HG03045 (cell line): ENCODE results near the gene AFAP1L1.

ENCODE experiments used
- ATAC-seq: cut with Tn5 transposase; IDR thresholded peaks from one replicate; pipeline ENCODE4 v1.9.1; 2021; ENCODE audit warnings: mild to moderate bottlenecking, moderate library complexity; ENCODE audit not compliant: unreplicated experiment

AFAP1L1 gene

DNA sequence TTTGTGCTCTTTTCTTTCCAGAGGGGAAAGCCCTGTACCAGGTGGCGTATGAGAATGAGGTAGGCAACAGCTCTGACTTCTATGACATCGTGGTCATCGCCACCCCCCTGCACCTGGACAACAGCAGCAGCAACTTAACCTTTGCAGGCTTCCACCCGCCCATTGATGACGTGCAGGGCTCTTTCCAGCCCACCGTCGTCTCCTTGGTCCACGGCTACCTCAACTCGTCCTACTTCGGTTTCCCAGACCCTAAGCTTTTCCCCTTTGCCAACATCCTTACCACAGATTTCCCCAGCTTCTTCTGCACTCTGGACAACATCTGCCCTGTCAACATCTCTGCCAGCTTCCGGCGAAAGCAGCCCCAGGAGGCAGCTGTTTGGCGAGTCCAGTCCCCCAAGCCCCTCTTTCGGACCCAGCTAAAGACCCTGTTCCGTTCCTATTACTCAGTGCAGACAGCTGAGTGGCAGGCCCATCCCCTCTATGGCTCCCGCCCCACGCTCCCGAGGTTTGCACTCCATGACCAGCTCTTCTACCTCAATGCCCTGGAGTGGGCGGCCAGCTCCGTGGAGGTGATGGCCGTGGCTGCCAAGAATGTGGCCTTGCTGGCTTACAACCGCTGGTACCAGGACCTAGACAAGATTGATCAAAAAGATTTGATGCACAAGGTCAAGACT, 96.5 kb downstream of the AFAP1L1 start:
- ATAC-seq, result no peak

DNA sequence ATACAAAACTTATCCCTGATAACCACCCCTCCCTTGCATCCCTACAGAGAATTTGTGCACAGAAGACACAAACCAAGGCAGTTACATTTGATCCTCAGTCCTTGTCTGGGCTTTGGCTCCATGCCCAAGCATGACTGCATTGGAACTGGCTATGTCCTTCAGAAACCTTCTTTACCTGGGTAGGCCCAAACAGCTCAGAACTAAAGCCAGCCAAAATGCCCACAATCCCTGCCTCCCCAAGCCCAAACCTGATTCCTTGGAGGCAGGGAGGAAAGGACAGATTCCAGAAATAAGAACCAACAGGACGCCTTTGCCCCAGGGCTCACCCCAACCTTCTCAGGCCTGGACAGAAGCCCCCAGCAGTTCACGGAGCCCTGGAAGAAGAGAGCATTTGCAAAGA, 99.2 kb downstream of the AFAP1L1 start:
- ATAC-seq, result no peak

DNA sequence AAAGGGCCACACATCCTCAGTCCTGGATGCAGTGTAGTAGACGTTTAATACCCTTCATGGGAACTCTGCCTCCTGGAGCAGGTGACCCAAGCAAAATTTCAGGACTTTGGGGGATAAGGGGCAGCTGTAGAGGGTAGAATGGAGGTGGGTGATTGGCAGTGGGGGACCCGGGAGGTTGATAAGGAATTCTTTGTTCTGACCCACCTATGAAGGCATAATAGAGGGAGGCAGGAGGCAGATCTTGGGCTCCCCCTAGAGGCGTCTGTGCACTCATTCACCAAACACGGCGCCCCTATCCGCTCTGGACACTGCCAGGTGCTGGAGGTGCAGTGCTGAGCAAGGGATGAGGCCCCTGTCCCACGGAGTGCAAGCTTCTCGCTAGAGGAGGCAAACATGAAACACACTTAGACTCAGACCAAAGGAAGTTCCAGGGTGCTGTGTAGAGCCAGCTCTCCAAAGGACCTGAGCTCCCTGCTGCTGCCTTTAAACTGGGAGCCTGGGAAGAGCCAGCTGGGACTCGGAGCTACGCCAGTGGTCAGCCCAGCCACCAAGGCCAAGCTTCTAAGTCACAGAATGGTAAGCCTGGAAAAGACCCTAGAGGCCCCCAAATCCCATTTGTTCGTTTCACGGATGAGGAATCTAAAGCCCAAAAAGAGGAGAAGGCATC, 99.8 kb downstream of the AFAP1L1 start:
- ATAC-seq, result peak; percentile 85

DNA sequence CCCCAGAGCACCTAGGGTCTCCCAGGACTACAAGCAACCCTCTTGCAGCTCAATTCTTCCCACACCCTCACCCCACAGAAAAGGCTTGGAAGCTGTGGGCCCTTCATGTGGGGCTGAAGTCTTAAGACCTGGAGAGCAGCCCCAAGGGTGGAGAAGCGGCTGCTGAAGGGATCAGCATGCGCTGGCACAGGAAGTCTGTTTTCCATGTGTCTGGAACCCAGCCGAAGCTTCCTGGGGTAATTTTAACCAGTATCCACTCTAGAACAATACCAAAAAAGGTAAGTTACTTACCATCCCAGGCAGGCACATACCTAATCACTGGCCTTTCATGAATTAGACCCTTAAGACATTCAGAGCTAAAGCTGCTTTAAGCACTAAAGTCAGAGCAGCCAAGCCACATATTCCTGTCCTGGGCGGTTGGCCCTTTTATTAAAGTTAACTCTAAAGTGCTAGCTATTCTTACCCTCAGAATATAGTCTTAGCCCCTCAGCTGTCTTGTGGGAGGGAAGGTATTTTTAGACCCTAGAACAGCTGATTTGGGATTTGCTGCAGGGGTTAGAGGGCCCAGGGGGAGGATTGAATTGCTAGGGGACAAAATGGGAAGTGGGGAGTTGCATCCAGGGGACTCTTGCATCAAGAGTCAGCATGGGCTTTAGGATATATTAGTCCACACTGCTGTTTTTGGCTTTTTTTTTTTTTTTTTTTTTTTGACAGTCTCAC, 100.6 kb downstream of the AFAP1L1 start:
- ATAC-seq, result no peak

DNA sequence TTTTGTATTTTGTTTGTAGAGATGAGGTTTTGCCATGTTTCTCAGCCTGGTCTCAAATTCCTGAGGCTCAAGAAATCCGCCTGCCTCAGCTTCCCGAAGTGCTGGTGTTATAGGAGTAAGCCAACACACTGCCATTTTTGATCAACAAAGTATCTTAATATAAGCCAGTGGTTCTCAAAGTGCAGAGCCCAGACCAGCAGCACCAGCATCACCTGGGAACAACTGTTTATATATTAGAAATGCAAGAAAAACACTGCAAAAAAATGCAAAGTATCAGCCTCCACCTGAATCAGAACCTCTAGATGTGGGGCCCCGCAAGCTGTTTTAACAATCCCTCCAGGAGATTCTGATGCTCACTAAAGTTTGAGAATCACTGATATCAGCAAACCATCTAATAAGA, 101.3 kb downstream of the AFAP1L1 start:
- no peak for ATAC-seq

DNA sequence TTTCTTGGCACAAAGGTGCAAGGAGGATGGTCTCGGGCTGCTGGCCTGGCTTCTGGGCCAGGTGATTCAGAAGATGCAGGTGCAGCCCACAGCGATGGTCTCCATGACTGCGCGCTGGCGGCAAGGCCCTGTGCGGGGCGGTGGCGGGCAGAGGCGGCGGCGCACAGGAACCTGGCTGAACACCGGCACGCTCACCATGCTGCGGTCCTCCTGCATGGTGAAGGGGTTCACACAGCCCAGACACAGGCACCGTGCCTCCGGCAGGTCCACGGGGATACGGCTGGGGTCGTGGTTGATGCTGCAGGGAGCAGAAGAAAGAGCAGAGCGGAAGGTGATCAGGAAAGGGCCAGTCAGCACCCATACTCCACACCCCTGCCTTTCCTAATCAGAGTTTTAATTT, 102.6 kb downstream of the AFAP1L1 start:
- ATAC-seq, result no peak

DNA sequence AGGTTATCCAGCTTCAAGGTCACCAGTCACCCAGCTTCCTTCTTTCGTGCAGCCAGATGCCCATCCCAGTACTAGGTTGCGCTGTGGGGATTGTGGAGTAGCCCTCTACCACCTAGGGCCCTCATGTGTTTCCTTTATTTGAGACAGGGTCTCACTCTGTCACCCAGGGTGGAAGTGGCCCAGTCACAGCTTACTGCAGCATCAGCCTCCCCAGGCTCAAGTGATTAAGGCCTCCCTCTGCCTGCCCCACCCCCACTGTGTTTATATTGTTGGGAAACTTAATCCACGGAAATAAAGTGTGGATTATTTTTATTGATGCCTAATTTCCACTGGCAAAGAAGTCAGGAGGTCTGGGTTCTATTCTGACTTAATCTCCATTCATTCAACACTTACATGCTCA, 103.1 kb downstream of the AFAP1L1 start:
- ATAC-seq, result no peak

DNA sequence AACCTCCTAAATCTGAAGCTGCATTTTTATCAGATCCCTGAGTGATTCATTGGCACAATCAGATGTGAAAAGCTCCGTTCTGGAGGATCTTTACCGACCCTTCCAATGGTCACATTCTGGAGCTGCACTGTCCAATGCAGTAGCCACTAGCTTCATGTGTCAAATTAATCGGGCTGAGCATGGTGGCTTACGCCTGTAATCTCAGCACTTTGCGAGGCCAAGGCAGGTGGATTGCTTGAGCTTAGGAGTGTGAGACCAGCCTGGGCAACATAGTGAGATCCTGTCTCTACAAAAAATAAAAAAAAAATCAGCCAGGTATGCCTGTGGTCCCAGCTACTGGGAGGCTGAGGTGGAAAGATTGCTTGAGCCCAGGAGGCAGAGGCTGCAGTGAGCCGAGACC, 103.8 kb downstream of the AFAP1L1 start:
- no peak for ATAC-seq

DNA sequence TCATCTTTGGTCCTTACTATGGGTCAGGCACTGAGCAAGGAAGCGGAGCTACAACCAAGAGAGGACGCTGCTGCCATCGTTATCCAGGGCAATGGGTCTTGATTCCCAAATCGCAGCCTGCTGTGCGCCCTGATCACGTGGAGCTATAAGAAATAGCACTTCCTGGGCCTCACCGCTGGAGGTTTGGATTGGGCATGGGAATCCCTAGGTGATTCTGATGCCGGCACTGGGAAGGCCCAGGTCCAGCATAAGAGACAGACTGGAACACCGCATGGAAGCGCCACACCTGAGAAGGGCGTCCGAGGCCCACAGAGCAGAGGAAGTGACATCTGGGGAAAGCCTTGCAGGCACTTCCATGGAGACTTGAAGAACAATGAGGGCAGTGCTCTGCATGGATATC, 104.4 kb downstream of the AFAP1L1 start:
- no peak for ATAC-seq

DNA sequence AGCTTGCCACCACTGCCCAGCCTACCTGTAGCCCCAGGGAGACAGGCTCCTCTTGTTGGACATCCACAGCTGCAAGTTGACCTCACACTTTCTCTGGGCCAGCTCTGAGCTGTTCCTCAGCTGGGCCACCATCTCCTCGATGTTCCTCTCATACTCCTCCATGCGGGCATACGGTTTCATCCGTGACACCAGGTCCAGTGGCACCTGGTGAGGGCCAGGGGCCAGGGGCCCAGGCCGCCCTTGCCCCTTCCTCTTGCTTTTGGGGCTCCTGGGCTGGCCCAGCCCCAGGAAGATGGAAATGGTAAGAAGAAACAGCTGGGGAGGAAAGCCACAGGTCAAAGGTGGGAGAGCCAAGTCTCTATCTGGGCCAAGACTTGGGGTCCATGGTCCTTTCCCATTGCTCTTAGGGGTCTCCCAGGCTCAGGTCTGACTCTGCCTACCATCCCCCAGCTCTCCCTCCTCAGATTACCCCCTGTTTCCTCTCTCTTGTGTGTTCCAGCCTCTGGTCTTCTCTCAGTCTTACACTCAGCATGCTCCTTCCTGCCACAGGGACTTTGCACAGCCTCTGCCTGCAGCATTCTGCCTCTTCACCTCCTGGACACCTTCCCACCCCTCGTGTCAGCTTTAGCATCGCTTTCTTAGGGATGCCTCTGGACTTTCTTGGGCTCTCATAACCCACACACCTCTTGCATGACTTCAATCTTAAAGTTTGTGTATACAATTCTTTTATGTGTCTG, 105.2 kb downstream of the AFAP1L1 start:
- ATAC-seq, result no peak

DNA sequence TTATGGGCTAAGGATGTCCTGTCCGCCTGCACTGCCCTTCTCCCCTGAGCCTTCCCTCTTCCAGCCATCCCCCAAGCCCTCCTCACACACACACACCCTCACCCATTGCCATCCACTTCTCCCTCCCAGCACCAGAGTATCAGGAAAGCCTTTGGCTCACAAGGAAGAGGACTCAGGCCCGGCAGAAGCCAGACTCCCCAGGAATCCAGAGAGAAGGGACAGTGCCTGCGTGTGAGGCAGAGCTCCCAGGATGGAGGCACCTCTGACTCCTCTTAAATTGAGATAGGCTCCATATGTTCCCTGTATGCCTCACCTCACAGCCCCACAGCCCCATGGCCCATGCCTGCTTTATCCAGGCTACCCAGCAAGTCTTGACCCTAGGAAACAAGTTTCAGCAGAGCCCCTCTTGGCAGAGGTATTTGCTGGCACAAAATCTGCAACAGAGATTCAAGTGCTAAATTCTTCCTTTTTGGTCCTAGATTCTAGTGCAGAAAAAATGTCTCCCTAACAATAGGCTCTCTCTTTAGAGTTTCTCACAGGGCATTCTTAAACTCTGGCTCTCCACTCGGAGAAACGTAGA, 106.7 kb downstream of the AFAP1L1 start:
- ATAC-seq, result no peak

DNA sequence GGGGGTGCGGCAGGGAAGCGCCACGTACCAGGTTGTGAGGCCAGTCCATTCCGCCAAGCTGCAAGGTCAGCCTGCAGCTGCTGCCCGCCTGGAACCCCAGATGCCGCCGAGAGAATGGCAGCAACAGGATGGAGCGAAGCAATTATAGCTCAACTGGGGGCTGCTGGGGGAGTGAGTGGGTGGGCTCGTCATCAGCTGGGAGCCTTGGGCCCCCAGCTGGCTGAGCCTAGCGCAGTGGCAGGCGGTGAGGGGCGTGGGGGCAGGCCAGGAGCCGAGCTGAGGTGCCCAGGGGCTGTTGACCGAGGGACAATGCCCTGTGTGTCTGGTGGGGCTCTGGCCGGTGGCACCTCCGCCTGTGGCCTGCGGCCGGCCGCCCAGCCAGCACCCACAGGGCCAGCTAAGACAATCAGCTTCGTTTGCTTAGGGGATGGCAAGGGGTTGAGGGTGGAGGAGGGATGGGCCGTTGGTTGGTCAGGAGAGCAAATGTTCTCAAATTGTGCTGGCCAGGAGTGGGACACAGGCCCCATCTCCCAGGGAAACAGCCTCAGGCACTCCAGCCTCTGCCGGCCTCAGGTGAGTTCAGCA, 107.6 kb downstream of the AFAP1L1 start, which contains the start of gene IL17B:
Gene IL17B, minus strand, starts transcription at position 116 of the 585 bp plus-strand sequence. Its CDS starts 67 bp downstream, at position 49.
- ATAC-seq, result no peak

DNA sequence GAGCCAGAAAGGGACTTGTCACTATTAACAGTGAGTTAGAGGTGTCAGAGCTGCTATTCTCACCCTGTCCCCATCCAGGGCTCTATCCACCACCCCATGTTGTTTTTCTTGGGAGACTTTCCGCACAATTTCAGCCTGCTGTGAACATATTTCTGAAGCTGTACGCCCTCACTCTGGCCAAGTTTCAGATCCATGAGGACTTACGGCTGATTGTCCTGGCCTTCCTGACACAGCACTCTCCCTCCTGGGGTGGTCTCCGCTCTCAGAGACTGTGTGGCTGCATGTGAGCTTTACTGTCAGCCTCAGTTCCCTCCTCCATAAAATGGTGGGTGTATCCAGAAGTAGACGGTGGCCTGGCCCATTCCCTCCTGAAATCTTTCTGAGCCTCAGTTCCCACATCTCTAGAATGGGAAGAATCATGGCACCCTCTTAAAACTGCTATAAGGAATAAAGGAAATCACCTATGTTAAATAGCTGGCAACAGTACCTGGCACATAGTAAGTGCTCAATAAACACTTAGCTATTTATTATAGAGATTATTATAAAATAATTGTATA, 108.2 kb downstream of the AFAP1L1 start:
- ATAC-seq, result no peak

DNA sequence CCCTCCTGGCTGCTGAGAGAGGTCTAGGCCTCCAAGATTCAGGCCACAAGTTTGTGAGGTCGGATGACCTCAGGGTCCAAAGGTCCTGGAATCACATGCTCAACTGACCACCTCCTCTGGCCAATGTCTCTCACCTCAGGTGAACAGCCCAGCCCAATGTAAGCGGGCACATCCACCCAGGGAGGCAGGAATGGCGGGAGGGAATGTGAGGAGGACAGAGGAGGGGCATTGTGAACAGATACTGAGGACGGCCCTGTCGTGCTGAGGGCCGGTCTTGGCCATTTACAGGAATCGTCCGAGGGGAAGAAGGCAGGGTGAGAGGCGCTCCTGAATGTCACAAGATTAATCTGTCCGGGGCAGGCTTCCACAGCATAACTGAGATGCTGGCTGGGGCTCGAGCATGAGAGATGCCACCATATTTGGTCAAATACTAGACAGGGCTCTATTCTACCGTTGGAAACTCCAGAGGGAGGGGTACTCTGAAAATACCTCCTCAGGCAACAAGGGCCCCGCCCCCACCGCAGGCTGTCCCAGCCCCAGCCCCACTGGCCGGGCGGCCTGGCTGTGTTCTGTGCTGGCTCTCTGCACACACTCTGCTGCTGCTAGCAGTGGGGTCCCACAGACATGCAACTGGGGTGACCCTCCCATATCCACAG, 108.9 kb downstream of the AFAP1L1 start:
- ATAC-seq, result no peak

DNA sequence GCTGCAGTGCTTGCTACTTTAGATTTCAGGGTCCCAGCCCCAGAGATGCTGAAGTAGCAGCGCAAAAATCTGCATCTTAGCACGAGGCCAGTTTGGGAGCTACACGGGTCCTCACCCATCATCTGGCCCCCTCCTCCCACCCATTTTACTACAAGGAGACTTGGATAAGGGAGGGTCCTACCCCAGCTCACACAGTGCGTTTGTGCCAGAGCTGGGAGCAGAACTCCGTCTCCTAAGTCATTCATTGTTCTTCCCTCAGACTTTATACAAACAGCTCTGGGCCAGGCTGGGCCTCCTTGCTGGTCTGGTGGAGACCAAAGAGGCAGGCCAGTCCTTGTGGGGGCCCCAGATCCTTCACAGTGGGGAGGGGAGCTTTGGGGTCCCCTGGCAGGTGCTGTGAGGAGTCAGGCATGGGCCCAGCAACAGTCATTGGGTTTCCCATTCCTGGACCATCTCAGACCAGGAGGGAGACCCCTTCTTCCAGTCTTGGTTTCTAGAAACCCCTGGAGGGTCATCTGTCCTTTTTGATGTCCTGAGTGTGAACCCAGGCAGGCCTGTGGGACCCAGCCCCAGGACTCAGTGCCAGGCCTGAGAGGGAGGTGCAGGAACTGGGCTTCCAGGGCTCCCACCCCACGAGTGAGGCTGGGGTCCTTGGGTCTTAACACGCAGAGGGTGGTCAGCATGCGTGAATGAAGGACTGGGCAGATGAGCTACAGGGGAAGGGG, 109.8 kb downstream of the AFAP1L1 start:
- ATAC-seq, result no peak

DNA sequence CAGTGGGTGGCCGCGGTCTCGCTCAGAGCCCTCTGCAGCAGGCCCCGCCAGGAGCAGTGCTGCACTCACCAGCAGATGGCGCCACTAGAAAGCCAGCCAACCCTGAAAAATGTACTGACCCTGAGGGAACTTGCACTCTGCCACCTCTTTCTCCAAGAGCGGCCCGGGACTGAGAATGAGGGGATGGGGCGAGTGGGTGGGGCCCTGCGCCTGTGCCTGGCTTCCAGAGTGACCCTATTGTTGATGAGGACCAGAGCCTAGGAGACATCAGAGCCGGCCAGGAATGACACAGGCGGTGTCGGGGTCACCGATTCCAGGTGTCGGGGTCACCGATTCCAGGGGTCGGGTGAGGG, 110.3 kb downstream of the AFAP1L1 start:
- ATAC-seq, result peak; percentile 71

DNA sequence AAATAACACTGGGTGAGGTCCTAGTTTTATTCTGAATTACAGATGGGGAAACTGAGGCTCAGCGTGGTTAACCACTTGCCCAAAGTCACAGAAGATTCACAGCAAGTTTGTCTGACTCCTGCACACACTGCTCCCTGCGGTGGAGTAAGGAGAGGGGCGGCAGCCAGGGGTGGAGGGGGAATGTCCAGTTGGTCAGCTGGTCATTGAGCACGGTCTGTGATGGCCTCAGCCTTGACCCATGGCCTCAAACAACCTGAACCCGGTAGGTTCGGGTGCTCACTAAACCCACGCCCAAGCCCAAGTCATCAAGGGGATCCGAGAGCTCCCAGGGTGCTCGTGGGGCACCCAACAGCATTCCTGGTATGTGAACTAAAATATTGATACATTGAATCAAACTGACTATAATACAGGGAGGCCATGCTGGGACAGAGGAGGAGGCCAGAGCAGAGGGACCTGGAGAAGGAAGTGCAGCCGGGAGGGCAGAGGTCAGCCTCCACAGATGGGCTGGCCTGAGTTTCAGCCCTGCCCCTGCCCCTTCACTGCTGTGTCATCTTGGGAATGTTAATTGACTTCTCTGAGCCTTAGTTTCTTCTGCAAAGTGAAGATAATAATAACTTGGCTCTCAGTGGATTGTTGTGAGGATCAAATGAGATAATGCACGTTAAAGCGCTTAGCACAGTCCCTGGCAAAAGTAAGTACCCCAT, 111.0 kb downstream of the AFAP1L1 start:
- no peak for ATAC-seq

DNA sequence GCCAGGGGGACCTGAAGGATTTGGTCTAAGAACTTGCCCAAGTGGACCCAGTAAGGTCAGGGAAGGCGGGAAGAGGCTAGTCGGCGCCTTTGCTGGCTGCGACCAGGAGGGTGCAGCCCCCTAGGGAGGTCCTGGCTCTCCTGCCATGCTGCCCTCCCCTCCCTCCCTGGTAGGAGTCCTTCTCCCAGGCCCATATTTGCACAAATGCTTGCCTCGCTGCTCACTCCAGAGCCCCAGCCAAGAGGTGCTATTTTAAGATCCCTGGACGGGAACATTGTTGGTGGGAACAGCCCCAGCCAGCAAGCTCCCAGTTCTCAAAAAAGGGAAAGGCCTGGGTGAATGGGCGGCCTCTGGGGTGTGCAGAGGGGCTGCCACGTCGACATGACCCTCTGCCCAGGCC, 111.7 kb downstream of the AFAP1L1 start:
- no peak for ATAC-seq

DNA sequence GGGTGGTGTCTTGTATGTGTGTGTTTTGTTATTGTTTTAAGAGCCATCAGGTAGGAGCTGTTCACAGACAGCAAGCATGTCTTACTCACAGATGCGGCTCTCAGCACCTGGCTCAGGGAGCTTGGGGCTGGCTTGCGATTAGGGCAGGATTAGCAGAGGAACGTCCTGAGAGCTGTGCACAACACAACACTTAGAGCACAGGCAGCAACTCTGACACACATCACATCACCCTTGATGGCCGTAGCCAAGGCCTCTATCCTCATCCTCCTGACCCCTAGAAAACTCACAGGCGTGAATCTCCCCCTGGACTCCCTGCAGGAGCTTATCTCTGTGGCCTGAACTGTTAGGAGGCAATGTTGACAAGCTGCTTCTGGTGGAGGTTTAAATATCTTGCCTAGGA, 114.5 kb downstream of the AFAP1L1 start:
- ATAC-seq, result no peak
